OCI-LY3 (cell line): Measurements from ENCODE around the gene ZNF106.

Source experiments
- H2AFZ ChIP-seq: fragments of 200-600, 300-600 bp; shearing (Covaris generic); 2 replicates; pipeline ENCODE4 v1.6.0; 2014; ENCODE audit warnings: antibody characterized with exemption, low read depth, low read length
- H3K27ac ChIP-seq: fragments of 200-600, 300-600 bp; sonication (generic); 2 replicates; pipeline ENCODE4 v1.5.1; 2014; ENCODE audit warnings: mild to moderate bottlenecking, low read length, moderate library complexity, mixed read lengths
- H3K27me3 ChIP-seq: fragments of 200-600, 300-600 bp; sonication (generic); 2 replicates; pipeline ENCODE4 v1.6.1; 2014; ENCODE audit warnings: low read depth, low read length, mixed read lengths
- H3K36me3 ChIP-seq: fragments of 200-600, 300-600 bp; sonication (generic); replicated peaks from 2 replicates; pipeline ENCODE3; 2014; ENCODE audit warnings: low read depth, low read length, mixed read lengths
- H3K4me1 ChIP-seq: fragments of 300-600, 200-600 bp; sonication (generic); 2 replicates; pipeline ENCODE4 v1.6.1; 2014; ENCODE audit warnings: low read length, mixed read lengths
- H3K4me2 ChIP-seq: fragments of 200-600, 300-600 bp; sonication (generic); 2 replicates; pipeline ENCODE4 v1.6.1; 2014; ENCODE audit warnings: low read length, mixed read lengths
- H3K4me3 ChIP-seq: fragments of 300-600, 200-600 bp; sonication (generic); 2 replicates; pipeline ENCODE4 v1.5.1; 2014; ENCODE audit warnings: antibody characterized with exemption, mild to moderate bottlenecking, low read length, moderate library complexity
- H3K79me2 ChIP-seq: fragments of 300-600, 200-600 bp; shearing (Covaris generic); 2 replicates; pipeline ENCODE4 v1.6.1; 2014; ENCODE audit warnings: mild to moderate bottlenecking, low read length, mixed read lengths
- H3K9ac ChIP-seq: fragments of 300-600, 200-600 bp; shearing (Covaris generic); 2 replicates; pipeline ENCODE4 v1.6.0; 2014; ENCODE audit warnings: mild to moderate bottlenecking, low read length, moderate library complexity
- H3K9me3 ChIP-seq: fragments of 200-600, 300-600 bp; shearing (Covaris generic); 2 replicates; pipeline ENCODE4 v1.6.1; 2014; ENCODE audit warnings: low read length, mixed read lengths; ENCODE audit not compliant: insufficient read depth
- H4K20me1 ChIP-seq: fragments of 200-600, 300-600 bp; sonication (generic); 2 replicates; pipeline ENCODE4 v1.6.1; 2016; ENCODE audit warnings: low read length, mixed read lengths; ENCODE audit not compliant: insufficient read depth
- CTCF ChIP-seq: fragments of 200-600, 300-600 bp; sonication (generic); IDR thresholded peaks from 2 replicates; pipeline ENCODE4 v1.5.1; 2014; ENCODE audit warnings: antibody characterized with exemption, low read length, low read depth
- EZH2phosphoT487 ChIP-seq: fragments of 200-600 bp; shearing (Covaris generic); IDR thresholded peaks from 2 replicates; pipeline ENCODE4 v1.6.1; 2018; ENCODE audit warnings: antibody characterized with exemption, mixed run types, low read depth

ZNF106 gene

GRCh38 chr15:42498212-42499068, 7.5 kb upstream of the ZNF106 start:
- H3K4me2 ChIP-seq, result no peak overlapping the region
- no peak for TF ChIP-seq EZH2phosphoT487
- no peak for TF ChIP-seq CTCF
- H3K9ac ChIP-seq, result no peak overlapping the region
- peaks cover 33% of the 10 kb centered on the region for H3K4me1 ChIP-seq
- peaks cover 62% of the 10 kb centered on the region for H3K79me2 ChIP-seq
- H3K36me3 ChIP-seq, result peaks cover 8% of the 10 kb centered on the region
- H2AFZ ChIP-seq, result no peak overlapping the region
- H3K4me3 ChIP-seq, result no peak overlapping the region
- H3K27ac ChIP-seq, result no peak overlapping the region
- no peaks in the 10 kb centered on the region for H3K9me3 ChIP-seq
- no peaks in the 10 kb centered on the region for H4K20me1 ChIP-seq
- no peaks in the 10 kb centered on the region for H3K27me3 ChIP-seq

- peaks cover 26% of the 10 kb centered on the region for H3K4me1 ChIP-seq
- peaks cover 41% of the 10 kb centered on the region for H3K79me2 ChIP-seq
- H3K36me3 ChIP-seq, result no peaks in the 10 kb centered on the region
- no peaks in the 10 kb centered on the region for H4K20me1 ChIP-seq
- TF ChIP-seq CTCF, result no peak
- TF ChIP-seq EZH2phosphoT487, result no peak
- H3K4me2 ChIP-seq, result peak within 1 kb of the TSS; percentile 96
- H3K27ac ChIP-seq, result no peak within 1 kb of the TSS
- no peaks in the 10 kb centered on the region for H3K27me3 ChIP-seq
- H3K9me3 ChIP-seq, result no peaks in the 10 kb centered on the region
- peak within 1 kb of the TSS; percentile 95 for H3K4me3 ChIP-seq
- H2AFZ ChIP-seq, result peak within 1 kb of the TSS; percentile 90
- peak within 1 kb of the TSS; percentile 84 for H3K9ac ChIP-seq
These were observed 4.6 kb upstream of the ZNF106 start, which contains the start of gene SNAP23 for GRCh38 chr15:42495361-42496212. SNAP23 (plus strand) TSS chr15:42495634; CDS start chr15:42511847, 16,213 bp downstream.

GRCh38 chr15:42494998-42495360, 4.0 kb upstream of the ZNF106 start:
- no peaks in the 10 kb centered on the region for H3K36me3 ChIP-seq
- no peaks in the 10 kb centered on the region for H4K20me1 ChIP-seq
- peak overlapping the region; percentile 96 for H3K4me2 ChIP-seq
- peaks cover 26% of the 10 kb centered on the region for H3K4me1 ChIP-seq
- TF ChIP-seq CTCF (no peak), EZH2phosphoT487 (no peak)
- peak overlapping the region; percentile 95 for H3K4me3 ChIP-seq
- H3K27me3 ChIP-seq, result no peaks in the 10 kb centered on the region
- H2AFZ ChIP-seq, result peak overlapping the region; percentile 90
- no peak overlapping the region for H3K27ac ChIP-seq
- H3K9ac ChIP-seq, result peak overlapping the region; percentile 84
- no peaks in the 10 kb centered on the region for H3K9me3 ChIP-seq
- H3K79me2 ChIP-seq, result peaks cover 44% of the 10 kb centered on the region

- TF ChIP-seq CTCF (no peak), EZH2phosphoT487 (no peak)
- Histone ChIP-seq H3K27ac (no peak overlapping the region), H3K36me3 (no peaks in the 10 kb centered on the region), H4K20me1 (no peaks in the 10 kb centered on the region), H3K4me1 (peaks cover 25% of the 10 kb centered on the region), H3K27me3 (no peaks in the 10 kb centered on the region), H3K79me2 (peaks cover 46% of the 10 kb centered on the region), H3K9ac (no peak overlapping the region), H2AFZ (peak overlapping the region; percentile 84; the same call in 1 of the 2 replicates), H3K9me3 (no peaks in the 10 kb centered on the region), H3K4me3 (no peak overlapping the region), H3K4me2 (peak overlapping the region; percentile 20)
These were observed 2.7 kb upstream of the ZNF106 start for GRCh38 chr15:42493679-42494078.
